K562 (cell line): ENCODE measurements around the gene FEM1B. TPM values are rescaled to one million over a fixed set of nuclear protein-coding genes. Genes with fewer than 3 reads are reported as not detected.

Experiments used
- BRF1 ChIP-seq: IDR thresholded peaks from 3 replicates; pipeline ENCODE4 v1.6.1; 2011; ENCODE audit warnings: borderline replicate concordance, mild to moderate bottlenecking; ENCODE audit not compliant: insufficient read length; ENCODE audit errors: extremely low read depth
- CBX1 ChIP-seq: sonication (generic); IDR thresholded peaks from 2 replicates; pipeline ENCODE4 v1.6.1; 2016; ENCODE audit warnings: antibody characterized with exemption, low read depth, mild to moderate bottlenecking
- COPS2 ChIP-seq: fragments of 450-650 bp; conservative IDR thresholded peaks from 2 replicates; pipeline ENCODE4 v1.6.1; 2016; ENCODE audit warnings: mild to moderate bottlenecking, moderate library complexity
- FIP1L1 ChIP-seq: fragments of 200-400 bp; formaldehyde crosslinking; IDR thresholded peaks from 2 replicates; pipeline ENCODE4 v1.6.1; 2018; ENCODE audit warnings: mild to moderate bottlenecking, low read depth, low read length; ENCODE audit not compliant: poor library complexity, severe bottlenecking
- GABPA ChIP-seq: fragments of 200-800 bp; sonication (Bioruptor generic); conservative IDR thresholded peaks from 2 replicates; pipeline ENCODE4 v1.6.1; 2016; ENCODE audit warnings: low read depth, missing genetic modification characterization, missing compliant biosample characterization
- HMG20B ChIP-seq: fragments of 250-450 bp; sonication (Bioruptor Pico); IDR thresholded peaks from 2 replicates; pipeline ENCODE4 v1.5.0; 2021; ENCODE audit warnings: mild to moderate bottlenecking
- MBD1 ChIP-seq: fragments of 250-450 bp; sonication (Bioruptor Pico); IDR thresholded peaks from 2 replicates; pipeline ENCODE4 v1.8.0; 2022; ENCODE audit warnings: inconsistent platforms
- MCM2 ChIP-seq: fragments of 450-650 bp; IDR thresholded peaks from 2 replicates; pipeline ENCODE4 v1.6.1; 2017; ENCODE audit warnings: low read depth, mild to moderate bottlenecking
- MEF2A ChIP-seq: IDR thresholded peaks from 2 replicates; pipeline ENCODE4 v1.6.1; 2011; ENCODE audit warnings: low read depth, mild to moderate bottlenecking, low read length, moderate library complexity; ENCODE audit not compliant: control insufficient read depth
- POLR2G ChIP-seq: fragments of 200-400 bp; formaldehyde crosslinking; IDR thresholded peaks from 2 replicates; pipeline ENCODE4 v1.6.1; 2017; ENCODE audit warnings: low read depth, mild to moderate bottlenecking, antibody characterized with exemption, low read length, moderate library complexity
- RHOXF2B ChIP-seq: fragments of 250-450 bp; sonication (Bioruptor Pico); conservative IDR thresholded peaks from 2 replicates; pipeline ENCODE4 v1.5.1; 2021
- RUNX1 ChIP-seq: sonication (generic); IDR thresholded peaks from 2 replicates; pipeline ENCODE4 v1.6.1; 2016; ENCODE audit warnings: antibody characterized with exemption, low read depth
- ZBTB2 ChIP-seq: fragments of 450-650 bp; IDR thresholded peaks from 2 replicates; pipeline ENCODE4 v1.6.1; 2016; ENCODE audit warnings: antibody characterized with exemption
- ZNF23 ChIP-seq: fragments of 250-450 bp; sonication (Bioruptor Pico); IDR thresholded peaks from 2 replicates; pipeline ENCODE4 v1.4.0; 2020; ENCODE audit warnings: mild to moderate bottlenecking
- ZNF76 ChIP-seq: fragments of 250-450 bp; sonication (Bioruptor Pico); IDR thresholded peaks from 2 replicates; pipeline ENCODE4 v1.4.0; 2020; ENCODE audit warnings: mild to moderate bottlenecking, moderate library complexity, borderline replicate concordance
- ZNF780A ChIP-seq: fragments of 250-450 bp; sonication (Bioruptor Pico); IDR thresholded peaks from 2 replicates; pipeline ENCODE4 v1.5.0; 2021; ENCODE audit warnings: mild to moderate bottlenecking
- ZNF830 ChIP-seq: fragments of 250-450 bp; sonication (Bioruptor Pico); IDR thresholded peaks from 2 replicates; pipeline ENCODE4 v1.5.0; 2021; ENCODE audit warnings: mild to moderate bottlenecking
- polyA plus RNA-seq, 8 experiments: library from polyadenylated mRNA; depleted of rRNA in 4 of 8; stranded (reverse) in 5 of 8; unstranded in 3 of 8; fragments of >200 nt; fragmentation: Nextera tagmentation in 2 of 8; fragmentation: Illumina TruSeq in 1 of 8; extraction: Ambion mirVana in 2 of 8; extraction: Trizol in 1 of 8; gene quantifications; 2 replicates each; pipeline versions ENCODE4 v1.2.1 to v1.2.3, GENCODE V29; 2011 to 2014; ENCODE audit warnings: inconsistent platforms in 1 of 8, missing spikeins in 1 of 8
- total RNA-seq, 7 experiments: library from RNA; depleted of rRNA in 6 of 7; stranded (reverse); fragments of >200 nt in 6 of 7; fragmentation: Illumina TruSeq in 2 of 7; extraction: Trizol in 2 of 7; gene quantifications; 2 replicates each; pipeline versions ENCODE4 v1.2.1 to v1.2.3, GENCODE V29; 2011 to 2021; ENCODE audit warnings: low replicate concordance in 1 of 7
- TF ChIP-seq, protein P1 (sequence below): sonication (generic); formaldehyde crosslinking; IDR thresholded peaks from 2 replicates; pipeline ENCODE4 v1.8.0; 2022; ENCODE audit warnings: mild to moderate bottlenecking, missing genetic modification reagents, borderline replicate concordance
- TF ChIP-seq, protein P2 (sequence below): sonication (generic); formaldehyde crosslinking; IDR thresholded peaks from 2 replicates; pipeline ENCODE4 v1.8.1; 2023; ENCODE audit warnings: mild to moderate bottlenecking, missing genetic modification reagents
- TF ChIP-seq, protein P3 (sequence below): fragments of 250-450 bp; sonication (Bioruptor Pico); IDR thresholded peaks from 2 replicates; pipeline ENCODE4 v1.8.0; 2021; ENCODE audit warnings: mild to moderate bottlenecking, moderate library complexity

FEM1B gene
- total and polyA plus RNA-seq, 9 of the 15 experiments (the other 6 are each of a cell fraction or from before 2014, with no cell fraction given): 5.9 to 61.6 (median 20.1) TPM

DNA sequence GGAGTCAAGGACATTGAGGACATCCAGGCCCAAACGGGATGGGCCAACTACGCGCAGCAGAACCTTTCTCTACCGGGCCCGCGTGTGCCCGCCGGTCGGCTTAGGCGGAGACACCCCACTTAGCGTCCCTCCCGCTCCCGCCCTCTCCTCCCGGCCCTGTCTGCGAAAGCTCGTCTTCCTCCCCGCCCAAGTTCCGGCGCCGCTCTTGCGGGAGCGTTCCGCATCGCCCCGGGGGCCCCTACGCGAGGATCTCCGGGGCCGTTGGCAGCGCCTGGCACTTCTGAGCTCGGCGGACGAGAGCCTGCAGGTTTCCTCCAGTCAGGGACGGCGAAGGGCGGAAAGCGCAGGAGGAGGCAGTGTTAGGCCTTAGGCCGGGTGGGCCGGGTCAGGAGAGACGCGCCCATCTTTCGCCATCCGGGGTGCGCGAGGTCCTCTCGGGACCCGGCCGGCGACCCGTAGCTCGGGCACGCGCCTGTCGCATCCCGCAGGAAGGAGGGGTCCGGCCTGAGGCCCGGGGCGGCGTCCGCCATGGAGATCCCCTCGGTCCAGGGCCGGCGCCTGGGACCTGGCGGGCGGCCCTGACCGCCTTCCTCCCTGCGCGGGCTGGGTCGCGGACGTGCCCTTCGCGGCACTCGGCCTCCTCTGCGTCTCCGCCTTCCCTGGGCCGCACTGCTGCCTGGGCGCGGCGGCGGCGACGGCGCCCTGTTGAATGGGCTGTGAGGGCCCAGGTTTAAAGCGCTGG, at the start of gene FEM1B (continued):
- peak; percentile 94 for TF ChIP-seq POLR2G
- TF ChIP-seq, protein P1, sequence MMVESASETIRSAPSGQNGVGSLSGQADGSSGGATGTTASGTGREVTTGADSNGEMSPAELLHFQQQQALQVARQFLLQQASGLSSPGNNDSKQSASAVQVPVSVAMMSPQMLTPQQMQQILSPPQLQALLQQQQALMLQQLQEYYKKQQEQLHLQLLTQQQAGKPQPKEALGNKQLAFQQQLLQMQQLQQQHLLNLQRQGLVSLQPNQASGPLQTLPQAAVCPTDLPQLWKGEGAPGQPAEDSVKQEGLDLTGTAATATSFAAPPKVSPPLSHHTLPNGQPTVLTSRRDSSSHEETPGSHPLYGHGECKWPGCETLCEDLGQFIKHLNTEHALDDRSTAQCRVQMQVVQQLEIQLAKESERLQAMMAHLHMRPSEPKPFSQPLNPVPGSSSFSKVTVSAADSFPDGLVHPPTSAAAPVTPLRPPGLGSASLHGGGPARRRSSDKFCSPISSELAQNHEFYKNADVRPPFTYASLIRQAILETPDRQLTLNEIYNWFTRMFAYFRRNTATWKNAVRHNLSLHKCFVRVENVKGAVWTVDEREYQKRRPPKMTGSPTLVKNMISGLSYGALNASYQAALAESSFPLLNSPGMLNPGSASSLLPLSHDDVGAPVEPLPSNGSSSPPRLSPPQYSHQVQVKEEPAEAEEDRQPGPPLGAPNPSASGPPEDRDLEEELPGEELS (CRISPR knock-in tag): peak; percentile 75; the same call in 1 of the 2 replicates
- TF ChIP-seq COPS2: no peak
- no peak for TF ChIP-seq RHOXF2B
- TF ChIP-seq, protein P2, sequence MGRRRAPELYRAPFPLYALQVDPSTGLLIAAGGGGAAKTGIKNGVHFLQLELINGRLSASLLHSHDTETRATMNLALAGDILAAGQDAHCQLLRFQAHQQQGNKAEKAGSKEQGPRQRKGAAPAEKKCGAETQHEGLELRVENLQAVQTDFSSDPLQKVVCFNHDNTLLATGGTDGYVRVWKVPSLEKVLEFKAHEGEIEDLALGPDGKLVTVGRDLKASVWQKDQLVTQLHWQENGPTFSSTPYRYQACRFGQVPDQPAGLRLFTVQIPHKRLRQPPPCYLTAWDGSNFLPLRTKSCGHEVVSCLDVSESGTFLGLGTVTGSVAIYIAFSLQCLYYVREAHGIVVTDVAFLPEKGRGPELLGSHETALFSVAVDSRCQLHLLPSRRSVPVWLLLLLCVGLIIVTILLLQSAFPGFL (CRISPR knock-in tag): no peak
- no peak for TF ChIP-seq BRF1
- peak; percentile 97 for TF ChIP-seq GABPA
- no peak for TF ChIP-seq MEF2A
- TF ChIP-seq ZNF76 (CRISPR knock-in tag): 0 out of 2 replicates have a peak, but pooled peaks have one; percentile 77
- TF ChIP-seq, protein P3, sequence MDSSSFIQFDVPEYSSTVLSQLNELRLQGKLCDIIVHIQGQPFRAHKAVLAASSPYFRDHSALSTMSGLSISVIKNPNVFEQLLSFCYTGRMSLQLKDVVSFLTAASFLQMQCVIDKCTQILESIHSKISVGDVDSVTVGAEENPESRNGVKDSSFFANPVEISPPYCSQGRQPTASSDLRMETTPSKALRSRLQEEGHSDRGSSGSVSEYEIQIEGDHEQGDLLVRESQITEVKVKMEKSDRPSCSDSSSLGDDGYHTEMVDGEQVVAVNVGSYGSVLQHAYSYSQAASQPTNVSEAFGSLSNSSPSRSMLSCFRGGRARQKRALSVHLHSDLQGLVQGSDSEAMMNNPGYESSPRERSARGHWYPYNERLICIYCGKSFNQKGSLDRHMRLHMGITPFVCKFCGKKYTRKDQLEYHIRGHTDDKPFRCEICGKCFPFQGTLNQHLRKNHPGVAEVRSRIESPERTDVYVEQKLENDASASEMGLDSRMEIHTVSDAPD (CRISPR knock-in tag): no peak
- TF ChIP-seq MBD1 (CRISPR knock-in tag): no peak
- TF ChIP-seq ZNF780A (CRISPR knock-in tag): no peak
- TF ChIP-seq ZNF23 (CRISPR knock-in tag): no peak
- no peak for TF ChIP-seq ZNF830
- TF ChIP-seq MCM2: no peak
- TF ChIP-seq ZBTB2: peak; percentile 86; the same call in 1 of the 2 replicates
- peak; percentile 86 for TF ChIP-seq CBX1
- TF ChIP-seq FIP1L1: peak; percentile 15
- TF ChIP-seq HMG20B (CRISPR knock-in tag): no peak
- no peak for TF ChIP-seq RUNX1
